Measurements from ENCODE around the gene CENPQ.
"Not testable (repeated sequence)": the region's sequence is repeated elsewhere in the genome, so short reads cannot be mapped to it uniquely, and the experiment has no call there.

Gene CENPQ

GRCh38 chr6:49462599-49462926, 607 bp upstream of the CENPQ start:
- Histone ChIP-seq H3F3A (ENCODE audit: control insufficient read depth, insufficient read depth) (no peaks in the 10 kb centered on the region), H3K9me3 (ENCODE audit: control insufficient read depth, insufficient read depth, low read length) (no peaks in the 10 kb centered on the region), H3K4me2 (ENCODE audit: low read length) (peak overlapping the region; percentile 87), H4K20me1 (ENCODE audit: control insufficient read depth, insufficient read depth, low read depth, low read length) (no peaks in the 10 kb centered on the region), H3K4me3 (ENCODE audit: low read length) (peak overlapping the region; percentile 99), H3K36me3 (ENCODE audit: control insufficient read depth, low read length) (peaks cover 38% of the 10 kb centered on the region), H3K4me1 (ENCODE audit: control insufficient read depth, low read length) (peaks cover 38% of the 10 kb centered on the region), H3K27me3 (ENCODE audit: control insufficient read depth, low read length) (no peaks in the 10 kb centered on the region), H3K79me2 (ENCODE audit: control insufficient read depth, low read length) (peaks cover 77% of the 10 kb centered on the region), H3K27ac (ENCODE audit: low read depth, low read length) (peak overlapping the region; percentile 22; the same call in 1 of the 2 replicates), H3K9me2 (replicated peaks; ENCODE audit: control insufficient read depth, low read length) (no peaks in the 10 kb centered on the region)
- TF ChIP-seq CTCF (IDR thresholded peaks at IDR 0.05; ENCODE audit: low read depth, low read length, poor library complexity, severe bottlenecking) (no peak), EZH2phosphoT487 (IDR thresholded peaks at IDR 0.05; ENCODE audit: borderline replicate concordance, low read length) (no peak)

- peaks cover 87% of the 10 kb centered on the region for H3K79me2 ChIP-seq (ENCODE audit: control insufficient read depth, low read length)
- TF ChIP-seq CTCF (IDR thresholded peaks at IDR 0.05; ENCODE audit: low read depth, low read length, poor library complexity, severe bottlenecking) (no peak), EZH2phosphoT487 (IDR thresholded peaks at IDR 0.05; ENCODE audit: borderline replicate concordance, low read length) (no peak)
- H3K4me1 ChIP-seq (ENCODE audit: control insufficient read depth, low read length): peaks cover 38% of the 10 kb centered on the region
- no peaks in the 10 kb centered on the region for H4K20me1 ChIP-seq (ENCODE audit: control insufficient read depth, insufficient read depth, low read depth, low read length)
- H3K36me3 ChIP-seq (ENCODE audit: control insufficient read depth, low read length): peaks cover 46% of the 10 kb centered on the region
- H3K9me2 ChIP-seq (replicated peaks; ENCODE audit: control insufficient read depth, low read length): no peaks in the 10 kb centered on the region
- no peaks in the 10 kb centered on the region for H3K9me3 ChIP-seq (ENCODE audit: control insufficient read depth, insufficient read depth, low read length)
- peak overlapping the region; percentile 99 for H3K4me3 ChIP-seq (ENCODE audit: low read length)
- H3K27ac ChIP-seq (ENCODE audit: low read depth, low read length): peak overlapping the region; percentile 49
- no peaks in the 10 kb centered on the region for H3F3A ChIP-seq (ENCODE audit: control insufficient read depth, insufficient read depth)
- no peaks in the 10 kb centered on the region for H3K27me3 ChIP-seq (ENCODE audit: control insufficient read depth, low read length)
- peak overlapping the region; percentile 87 for H3K4me2 ChIP-seq (ENCODE audit: low read length)
These were observed 420 bp downstream of the CENPQ start for GRCh38 chr6:49463612-49463967.

GRCh38 chr6:49464691-49465090, 1.5 kb downstream of the CENPQ start:
- Histone ChIP-seq H3K27me3 (ENCODE audit: control insufficient read depth, low read length) (no peaks in the 10 kb centered on the region), H4K20me1 (ENCODE audit: control insufficient read depth, insufficient read depth, low read depth, low read length) (no peaks in the 10 kb centered on the region), H3K79me2 (ENCODE audit: control insufficient read depth, low read length) (peaks cover 96% of the 10 kb centered on the region), H3K36me3 (ENCODE audit: control insufficient read depth, low read length) (peaks cover 50% of the 10 kb centered on the region), H3K9me3 (ENCODE audit: control insufficient read depth, insufficient read depth, low read length) (no peaks in the 10 kb centered on the region), H3K4me2 (ENCODE audit: low read length) (peak overlapping the region; percentile 87), H3F3A (ENCODE audit: control insufficient read depth, insufficient read depth) (no peaks in the 10 kb centered on the region), H3K4me1 (ENCODE audit: control insufficient read depth, low read length) (peaks cover 35% of the 10 kb centered on the region), H3K27ac (ENCODE audit: low read depth, low read length) (no peak overlapping the region), H3K9me2 (replicated peaks; ENCODE audit: control insufficient read depth, low read length) (no peaks in the 10 kb centered on the region), H3K4me3 (ENCODE audit: low read length) (peak overlapping the region; percentile 99)
- no peak for TF ChIP-seq CTCF (IDR thresholded peaks at IDR 0.05; ENCODE audit: low read depth, low read length, poor library complexity, severe bottlenecking)
- TF ChIP-seq EZH2phosphoT487 (IDR thresholded peaks at IDR 0.05; ENCODE audit: borderline replicate concordance, low read length): no peak

- H3K27ac ChIP-seq (ENCODE audit: low read depth, low read length): no peak overlapping the region
- H3F3A ChIP-seq (ENCODE audit: control insufficient read depth, insufficient read depth): no peaks in the 10 kb centered on the region
- peaks cover 81% of the 10 kb centered on the region for H3K79me2 ChIP-seq (ENCODE audit: control insufficient read depth, low read length)
- no peaks in the 10 kb centered on the region for H3K27me3 ChIP-seq (ENCODE audit: control insufficient read depth, low read length)
- TF ChIP-seq CTCF (IDR thresholded peaks at IDR 0.05; ENCODE audit: low read depth, low read length, poor library complexity, severe bottlenecking) (no peak), EZH2phosphoT487 (IDR thresholded peaks at IDR 0.05; ENCODE audit: borderline replicate concordance, low read length) (no peak)
- no peak overlapping the region for H3K4me3 ChIP-seq (ENCODE audit: low read length)
- no peaks in the 10 kb centered on the region for H3K9me2 ChIP-seq (replicated peaks; ENCODE audit: control insufficient read depth, low read length)
- no peaks in the 10 kb centered on the region for H4K20me1 ChIP-seq (ENCODE audit: control insufficient read depth, insufficient read depth, low read depth, low read length)
- H3K36me3 ChIP-seq (ENCODE audit: control insufficient read depth, low read length): peaks cover 78% of the 10 kb centered on the region
- H3K4me1 ChIP-seq (ENCODE audit: control insufficient read depth, low read length): peaks cover 21% of the 10 kb centered on the region
- H3K4me2 ChIP-seq (ENCODE audit: low read length): no peak overlapping the region
- H3K9me3 ChIP-seq (ENCODE audit: control insufficient read depth, insufficient read depth, low read length): no peaks in the 10 kb centered on the region
These were observed 4.9 kb downstream of the CENPQ start for GRCh38 chr6:49468042-49468441.

GRCh38 chr6:49476564-49476963, 13.4 kb downstream of the CENPQ start:
- H3F3A ChIP-seq (ENCODE audit: control insufficient read depth, insufficient read depth); H3K4me2 ChIP-seq (ENCODE audit: low read length); H3K27me3 ChIP-seq (ENCODE audit: control insufficient read depth, low read length); H4K20me1 ChIP-seq (ENCODE audit: control insufficient read depth, insufficient read depth, low read depth, low read length); H3K27ac ChIP-seq (ENCODE audit: low read depth, low read length); H3K9me3 ChIP-seq (ENCODE audit: control insufficient read depth, insufficient read depth, low read length); H3K9me2 ChIP-seq (replicated peaks; ENCODE audit: control insufficient read depth, low read length); H3K4me1 ChIP-seq (ENCODE audit: control insufficient read depth, low read length); H3K4me3 ChIP-seq (ENCODE audit: low read length); H3K79me2 ChIP-seq (ENCODE audit: control insufficient read depth, low read length): not testable (repeated sequence)
- peaks cover 48% of the 10 kb centered on the region for H3K36me3 ChIP-seq (ENCODE audit: control insufficient read depth, low read length)

Measured in DOHH2 (cell line).